A673 (cell line): ENCODE measurements around the gene OR12D1.

Experiments used
- EZH2 ChIP-seq: fragments of 200-600 bp; sonication (generic); IDR thresholded peaks from 2 replicates; pipeline ENCODE4 v1.6.1; 2017; ENCODE audit warnings: borderline replicate concordance, low read depth, mild to moderate bottlenecking, mixed read lengths, antibody characterized with exemption, low read length; ENCODE audit not compliant: poor library complexity, severe bottlenecking
- TF ChIP-seq, protein P1 (sequence below): fragments of 300-800, 200-600 bp; sonication (generic); conservative IDR thresholded peaks from 2 replicates; pipeline ENCODE4 v1.5.1; 2017; ENCODE audit warnings: low read depth, mild to moderate bottlenecking, antibody characterized with exemption, low read length, moderate library complexity, mixed read lengths

GRCh38 chr6:29368765-29369164 is 46.0 kb upstream of the OR12D1 start, which contains the start of gene OR5V1:
- TF ChIP-seq, protein P1, sequence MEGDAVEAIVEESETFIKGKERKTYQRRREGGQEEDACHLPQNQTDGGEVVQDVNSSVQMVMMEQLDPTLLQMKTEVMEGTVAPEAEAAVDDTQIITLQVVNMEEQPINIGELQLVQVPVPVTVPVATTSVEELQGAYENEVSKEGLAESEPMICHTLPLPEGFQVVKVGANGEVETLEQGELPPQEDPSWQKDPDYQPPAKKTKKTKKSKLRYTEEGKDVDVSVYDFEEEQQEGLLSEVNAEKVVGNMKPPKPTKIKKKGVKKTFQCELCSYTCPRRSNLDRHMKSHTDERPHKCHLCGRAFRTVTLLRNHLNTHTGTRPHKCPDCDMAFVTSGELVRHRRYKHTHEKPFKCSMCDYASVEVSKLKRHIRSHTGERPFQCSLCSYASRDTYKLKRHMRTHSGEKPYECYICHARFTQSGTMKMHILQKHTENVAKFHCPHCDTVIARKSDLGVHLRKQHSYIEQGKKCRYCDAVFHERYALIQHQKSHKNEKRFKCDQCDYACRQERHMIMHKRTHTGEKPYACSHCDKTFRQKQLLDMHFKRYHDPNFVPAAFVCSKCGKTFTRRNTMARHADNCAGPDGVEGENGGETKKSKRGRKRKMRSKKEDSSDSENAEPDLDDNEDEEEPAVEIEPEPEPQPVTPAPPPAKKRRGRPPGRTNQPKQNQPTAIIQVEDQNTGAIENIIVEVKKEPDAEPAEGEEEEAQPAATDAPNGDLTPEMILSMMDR, result no peak
- no peak for TF ChIP-seq EZH2
